Progenitor cell of endocrine pancreas (in vitro differentiated cells): Measurements from ENCODE around the gene POLR3C. TPM values are rescaled to one million over a fixed set of nuclear protein-coding genes. Genes with fewer than 3 reads are reported as not detected.

ENCODE experiments used
- DNase-seq: peaks from one replicate; pipeline ENCODE4 v3.0.0; 2021; ENCODE audit warnings: low spot score; ENCODE audit not compliant: unreplicated experiment
- H3K27ac Mint-ChIP-seq: 2 replicates; pipeline ENCODE4 v1.8.0; 2021; ENCODE audit warnings: mild to moderate bottlenecking, moderate library complexity, mixed read lengths
- H3K27me3 Mint-ChIP-seq: 2 replicates; pipeline ENCODE4 v1.8.0; 2021; ENCODE audit warnings: mixed read lengths
- H3K36me3 Mint-ChIP-seq: 2 replicates; pipeline ENCODE4 v1.8.0; 2022; ENCODE audit warnings: mixed read lengths; ENCODE audit not compliant: insufficient read depth
- H3K4me1 Mint-ChIP-seq: 2 replicates; pipeline ENCODE4 v1.8.0; 2021; ENCODE audit warnings: low read depth, mixed read lengths
- H3K4me3 Mint-ChIP-seq: 2 replicates; pipeline ENCODE4 v1.8.0; 2021; ENCODE audit warnings: low read depth, mild to moderate bottlenecking, moderate library complexity, mixed read lengths
- H3K9me3 Mint-ChIP-seq: 2 replicates; pipeline ENCODE4 v1.8.0; 2021; ENCODE audit warnings: low read depth, mixed read lengths
- CTCF ChIP-seq: fragments of 200-600 bp; sonication (generic); IDR thresholded peaks from one replicate; pipeline ENCODE4 v1.5.0; 2021; ENCODE audit warnings: antibody characterized with exemption, mild to moderate bottlenecking; ENCODE audit not compliant: unreplicated experiment
- long read RNA-seq: library from polyadenylated mRNA; unstranded; transcript quantifications from one replicate; pipeline ENCODE4 v2.0.0, GENCODE V29; 2020
- total RNA-seq: library from RNA; stranded (reverse); gene quantifications from 2 replicates; pipeline ENCODE4 v1.2.1, GENCODE V29; 2021

POLR3C gene
- total RNA-seq: 31.9 and 34.0 TPM in 2 replicates
- long read RNA-seq, transcript POLR3C-201 (15 exons, 1,851 nt): major isoform, 105 of 225 reads
- long read RNA-seq, partial matches to known transcripts: 54 of 225 reads
- long read RNA-seq, other reads (novel, unspliced or antisense): 62 of 225 reads

- H3K4me3 Mint-ChIP-seq: peak within 1 kb of the TSS; percentile 94
- no peak for TF ChIP-seq CTCF
- peaks cover 14% of the 10 kb centered on the region for H3K4me1 Mint-ChIP-seq
- no peaks in the 10 kb centered on the region for H3K27me3 Mint-ChIP-seq
- H3K9me3 Mint-ChIP-seq: no peaks in the 10 kb centered on the region
- peak; percentile 68 for DNase-seq
- H3K36me3 Mint-ChIP-seq: peaks cover 17% of the 10 kb centered on the region
- peak within 1 kb of the TSS; percentile 98 for H3K27ac Mint-ChIP-seq
Observed at GRCh38 chr1:145823565-145824498, at the start of gene POLR3C, which contains the start of gene RNF115. Gene POLR3C (plus strand): TSS chr1:145824200. CDS start chr1:145825777, 1,577 bp downstream. Gene RNF115 (minus strand): TSS chr1:145824095. CDS start chr1:145823873, 222 bp downstream.

GRCh38 chr1:145777357-145778145 lies 46.4 kb upstream of the POLR3C start:
- Mint-ChIP-seq H3K9me3 (peaks cover 5% of the 10 kb centered on the region), H3K4me3 (no peak overlapping the region), H3K36me3 (peaks cover 11% of the 10 kb centered on the region), H3K4me1 (peaks cover 28% of the 10 kb centered on the region), H3K27me3 (no peaks in the 10 kb centered on the region), H3K27ac (no peak overlapping the region)
- no peak for DNase-seq
- TF ChIP-seq CTCF: no peak

- TF ChIP-seq CTCF: no peak
- H3K4me1 Mint-ChIP-seq: peaks cover 24% of the 10 kb centered on the region
- H3K4me3 Mint-ChIP-seq: no peak overlapping the region
- no peak for DNase-seq
- no peak overlapping the region for H3K27ac Mint-ChIP-seq
- H3K36me3 Mint-ChIP-seq: peaks cover 6% of the 10 kb centered on the region
- no peaks in the 10 kb centered on the region for H3K9me3 Mint-ChIP-seq
- no peaks in the 10 kb centered on the region for H3K27me3 Mint-ChIP-seq
Observed at GRCh38 chr1:145778146-145778540, 45.9 kb upstream of the POLR3C start.

GRCh38 chr1:145782272-145783099 lies 41.5 kb upstream of the POLR3C start:
- Mint-ChIP-seq H3K4me3 (no peak overlapping the region), H3K4me1 (peaks cover 34% of the 10 kb centered on the region), H3K9me3 (no peaks in the 10 kb centered on the region), H3K27ac (no peak overlapping the region), H3K36me3 (peaks cover 4% of the 10 kb centered on the region), H3K27me3 (no peaks in the 10 kb centered on the region)
- TF ChIP-seq CTCF: no peak
- DNase-seq: no peak
